NCI-H226 (cell line): ENCODE results near the gene ZNF428.
"Not testable (repeated sequence)": the region's sequence is repeated elsewhere in the genome, so short reads cannot be mapped to it uniquely, and the experiment has no call there.

Experiments
- DNase-seq: peaks from one replicate; pipeline ENCODE4 v3.0.0-alpha.2; 2015

ZNF428 gene

DNA sequence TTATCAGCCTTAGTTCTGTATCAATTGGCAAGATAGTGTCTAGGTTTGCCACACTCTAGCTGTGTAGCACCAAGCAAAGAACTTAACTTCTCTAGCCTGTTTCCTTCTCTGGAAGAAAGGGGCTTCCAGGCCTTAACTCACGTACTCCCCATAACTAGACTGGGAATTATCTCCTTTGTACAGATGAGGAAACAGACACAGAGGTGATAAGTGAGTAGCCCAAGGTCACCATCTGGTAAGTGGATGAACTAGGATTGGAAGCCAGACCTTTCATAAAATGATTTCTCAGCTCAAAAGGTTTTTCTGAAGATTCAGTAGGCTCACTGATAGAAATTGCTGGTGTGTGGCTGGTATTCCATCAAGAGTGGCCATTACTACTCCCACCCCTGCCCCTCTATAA is 3.1 kb downstream of the ZNF428 start:
- no peak for DNase-seq

DNA sequence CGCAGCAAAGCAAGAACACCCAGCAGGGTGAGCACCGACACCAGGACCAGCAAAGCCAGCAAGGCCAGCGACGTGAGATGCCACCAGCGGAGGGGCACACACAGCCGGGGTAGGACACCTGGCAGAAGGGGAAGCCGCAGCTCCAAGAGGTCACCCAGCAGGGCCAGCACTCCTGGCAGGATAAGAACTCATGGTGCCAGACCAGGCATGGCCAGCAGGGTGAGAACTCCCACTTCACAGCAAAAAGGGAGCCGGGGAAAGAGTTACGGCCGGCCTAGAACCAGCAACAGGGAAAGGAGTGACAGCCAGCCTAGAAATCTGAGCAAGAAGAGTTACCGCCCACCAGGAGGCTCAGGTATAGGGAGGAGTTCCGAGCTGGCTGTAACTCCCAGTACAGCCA is 7.1 kb downstream of the ZNF428 start:
- no peak for DNase-seq

DNA sequence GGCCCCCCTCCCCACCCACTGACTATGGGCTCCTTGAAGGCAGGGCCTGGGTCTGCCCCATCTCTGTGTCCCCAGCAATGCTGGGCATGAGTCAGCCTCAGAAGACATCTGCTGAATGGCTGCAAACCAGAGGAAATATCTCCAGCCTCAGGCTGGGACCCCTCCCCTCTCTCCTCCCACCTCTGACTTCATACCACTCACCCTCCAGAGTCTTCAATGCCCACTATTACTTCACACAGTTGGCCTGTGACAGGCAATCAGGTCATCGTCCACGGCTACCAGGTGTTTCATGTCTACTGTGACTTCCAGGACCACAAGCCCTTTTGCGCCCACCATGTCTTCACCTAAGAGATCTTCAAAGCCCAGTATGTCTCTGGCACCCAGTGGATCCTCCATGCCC is 7.6 kb downstream of the ZNF428 start, which contains the start of gene SRRM5:
Gene SRRM5, plus strand, starts transcription at position 301 of the 400 bp plus-strand sequence. Its CDS starts 34 bp downstream, at position 335.
- no peak for DNase-seq

DNA sequence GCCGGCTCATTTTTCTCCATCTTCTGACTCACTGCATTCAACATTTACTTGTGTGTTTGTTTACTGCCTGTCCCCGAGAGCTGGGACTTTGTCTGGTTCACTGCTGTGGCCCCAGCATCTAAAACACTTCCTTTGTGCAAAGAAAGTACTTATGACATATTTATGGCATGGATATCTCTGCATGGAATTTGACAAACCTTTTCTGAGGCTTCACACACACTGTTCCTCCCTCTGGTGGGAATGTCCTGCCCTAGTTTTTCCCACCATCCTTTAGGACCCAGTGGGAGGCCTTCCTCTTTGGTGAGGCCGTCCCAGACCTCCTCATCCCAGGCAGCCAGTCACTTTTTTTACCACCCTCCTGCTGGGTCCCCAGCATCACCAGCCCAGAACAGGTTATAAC is 8.9 kb downstream of the ZNF428 start:
- DNase-seq = no peak

DNA sequence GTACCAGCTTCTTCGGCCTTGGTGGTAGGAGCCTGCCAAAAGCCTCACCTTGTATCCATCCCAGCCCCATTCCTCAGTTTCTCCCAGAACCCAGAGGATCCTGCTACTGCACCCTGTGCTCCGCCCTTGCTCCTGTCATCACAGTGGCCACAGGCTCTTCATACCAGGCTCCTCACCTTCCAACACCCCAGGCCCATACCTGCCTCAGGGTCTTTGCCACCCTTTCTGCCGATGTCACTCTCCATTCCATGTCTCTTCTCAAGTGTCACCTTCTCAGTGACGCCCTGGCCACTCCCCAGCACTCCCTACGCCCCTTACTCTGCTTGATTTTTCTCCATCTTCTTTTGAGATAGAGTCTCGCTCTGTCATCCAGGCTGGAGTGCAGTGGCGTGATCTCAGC is 9.6 kb downstream of the ZNF428 start:
- no peak for DNase-seq

DNA sequence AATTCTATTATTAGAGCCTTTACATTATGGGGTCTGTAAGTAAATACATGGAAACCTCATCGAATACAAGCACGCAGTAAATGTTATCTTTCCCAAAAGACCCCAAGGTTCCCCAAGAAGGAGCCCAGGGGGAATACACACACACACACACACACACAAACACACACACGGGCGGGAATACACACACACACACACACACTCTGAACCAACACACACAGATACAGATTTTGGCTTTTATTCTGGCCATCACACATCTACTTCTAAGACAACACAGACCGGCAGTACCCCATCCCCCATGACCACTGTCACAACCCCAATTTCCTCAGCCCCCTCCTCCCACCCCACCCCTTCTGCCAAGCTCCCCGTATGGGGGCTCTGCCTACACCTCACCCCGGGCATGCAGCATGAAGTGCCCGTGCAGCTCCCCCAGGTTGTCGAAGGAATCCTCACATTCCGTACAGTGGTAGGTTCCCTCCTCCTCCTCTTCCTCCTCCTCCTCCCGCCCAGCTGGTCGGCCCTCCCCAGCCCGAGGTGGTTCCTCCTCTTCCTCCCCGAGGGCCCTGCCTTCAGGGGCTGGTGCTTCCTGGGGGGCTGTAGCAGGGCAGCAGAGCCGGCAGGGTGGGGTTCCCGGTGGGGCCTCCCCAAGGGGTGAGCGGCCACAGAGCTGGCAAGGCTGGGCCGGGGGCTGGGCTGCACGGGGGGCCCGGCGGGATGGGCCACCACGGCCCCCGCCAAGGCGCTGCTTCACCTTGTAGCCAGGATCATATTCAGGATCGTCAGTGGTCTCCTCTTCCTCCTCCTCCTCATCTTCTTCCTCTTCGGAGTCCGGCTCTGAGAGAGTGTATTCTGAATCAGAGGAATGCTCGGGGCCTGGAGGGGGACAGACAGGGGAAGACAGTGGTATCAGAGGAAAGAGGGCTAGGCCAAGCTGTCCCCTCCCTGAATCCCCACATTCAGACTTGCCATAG is 11.9 kb downstream of the ZNF428 start:
- no peak for DNase-seq

DNA sequence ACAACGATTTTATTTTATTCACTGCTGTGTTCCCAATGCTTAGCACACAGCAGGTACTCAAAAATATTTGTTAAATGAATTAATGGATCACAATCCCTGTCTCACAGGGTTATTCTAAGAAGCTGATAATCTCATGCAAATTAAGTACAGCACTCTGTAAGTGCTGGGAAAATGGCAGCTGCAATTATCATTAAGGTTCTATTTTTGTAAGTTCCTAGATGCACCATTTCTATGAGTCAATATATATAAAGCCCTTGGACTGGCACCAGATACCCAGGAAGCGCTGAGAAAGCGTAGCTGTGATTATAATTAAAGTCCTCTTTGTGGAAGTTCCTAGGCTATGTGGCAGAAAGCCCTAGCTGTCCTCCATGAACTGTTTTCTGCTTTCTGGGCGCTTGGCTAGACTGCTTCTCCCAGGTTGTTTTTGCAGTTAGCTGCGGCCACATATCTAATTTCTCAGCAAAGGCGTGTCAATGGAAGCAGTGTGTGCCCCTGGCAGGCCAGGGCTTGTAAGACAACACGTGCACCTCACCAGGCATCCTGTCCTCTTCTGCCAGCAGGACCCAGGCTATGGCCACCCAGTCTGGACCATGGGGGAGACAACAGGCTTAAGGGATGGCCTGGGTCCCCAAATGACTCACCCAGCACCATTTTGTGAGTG is 12.7 kb downstream of the ZNF428 start:
- no peak for DNase-seq

DNA sequence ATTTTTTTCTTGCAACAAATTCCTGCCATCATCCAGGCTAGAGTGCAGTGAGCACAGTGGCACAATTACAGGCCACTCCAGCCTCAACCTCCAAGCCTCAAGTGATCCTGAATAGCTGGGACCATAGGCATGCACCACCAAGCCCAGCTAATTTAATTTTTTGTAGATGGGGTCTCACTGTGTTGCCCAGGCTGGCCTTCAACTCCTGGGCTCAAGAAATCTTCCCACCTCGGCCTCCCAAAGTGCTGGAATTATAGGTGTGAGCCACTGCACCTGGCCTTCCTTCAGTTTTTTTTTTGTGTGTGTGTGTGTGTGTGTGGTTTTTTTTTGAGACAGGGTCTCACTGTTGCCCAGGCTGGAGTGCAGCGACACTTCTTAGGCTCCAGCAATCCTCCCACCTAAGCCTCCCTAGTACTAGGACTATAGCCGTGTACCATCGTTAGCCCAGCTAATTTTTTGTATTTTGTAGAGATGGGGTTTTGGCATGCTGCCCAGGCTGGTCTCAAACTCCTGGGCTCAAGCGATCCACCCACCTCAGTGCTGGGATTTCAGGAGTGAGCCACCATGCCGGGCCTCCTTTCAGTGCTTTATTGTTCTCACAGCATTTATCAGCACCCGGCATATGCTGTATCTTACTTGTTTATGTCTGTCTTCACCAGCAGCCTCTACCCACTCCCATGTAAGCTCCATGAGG is 13.4 kb downstream of the ZNF428 start:
- no peak for DNase-seq

DNA sequence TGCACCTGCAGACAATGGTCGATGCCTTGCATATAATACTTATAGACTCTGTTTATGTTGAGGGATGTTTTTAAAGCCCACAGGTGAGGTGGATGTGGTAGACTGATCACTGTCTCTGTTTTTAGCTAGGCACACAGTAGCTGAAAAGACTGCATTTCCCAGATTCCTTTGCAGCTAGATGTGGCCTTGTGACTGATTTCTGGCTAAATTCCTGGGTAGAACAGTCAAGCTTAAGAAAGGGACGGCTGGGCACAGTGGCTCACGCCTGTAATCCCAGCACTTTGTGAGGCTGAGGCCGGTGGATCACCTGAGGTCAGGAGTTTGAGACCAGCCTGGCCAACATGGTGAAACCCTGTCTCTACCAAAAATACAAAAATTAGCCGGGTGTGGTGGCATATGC is 19.1 kb downstream of the ZNF428 start:
- not testable (repeated sequence) for DNase-seq

DNA sequence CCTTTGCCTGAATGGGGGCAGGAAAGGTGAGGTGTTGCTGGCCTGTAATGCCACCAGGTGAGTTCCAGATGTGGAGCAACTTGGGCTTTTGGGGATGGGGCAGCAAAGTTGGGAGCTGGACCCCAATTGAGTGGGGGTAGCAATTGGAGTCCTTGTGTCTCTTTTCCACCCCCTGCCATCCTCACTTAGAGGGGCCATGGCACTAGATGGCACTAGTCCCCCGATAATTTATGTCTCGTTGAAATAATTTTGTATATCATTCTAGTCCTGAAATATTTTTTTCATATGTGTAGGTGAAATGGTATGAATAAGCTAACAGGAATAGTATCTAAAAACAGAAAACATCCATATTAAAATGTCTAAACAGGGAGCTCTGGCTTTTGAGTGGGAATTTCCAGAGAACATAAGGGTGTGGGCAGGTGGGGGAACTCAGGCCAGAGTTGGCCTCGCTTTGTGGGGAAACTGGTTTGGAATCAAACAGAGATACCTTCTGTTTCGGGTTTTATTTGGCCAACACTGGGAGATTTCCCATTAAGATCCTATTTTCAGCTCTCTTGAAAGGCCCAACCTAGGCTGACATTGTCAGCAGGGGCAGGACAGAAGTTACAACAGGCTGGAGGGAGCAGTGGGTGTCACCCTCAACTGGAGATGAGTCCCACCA is 19.7 kb downstream of the ZNF428 start:
- DNase-seq = no peak

DNA sequence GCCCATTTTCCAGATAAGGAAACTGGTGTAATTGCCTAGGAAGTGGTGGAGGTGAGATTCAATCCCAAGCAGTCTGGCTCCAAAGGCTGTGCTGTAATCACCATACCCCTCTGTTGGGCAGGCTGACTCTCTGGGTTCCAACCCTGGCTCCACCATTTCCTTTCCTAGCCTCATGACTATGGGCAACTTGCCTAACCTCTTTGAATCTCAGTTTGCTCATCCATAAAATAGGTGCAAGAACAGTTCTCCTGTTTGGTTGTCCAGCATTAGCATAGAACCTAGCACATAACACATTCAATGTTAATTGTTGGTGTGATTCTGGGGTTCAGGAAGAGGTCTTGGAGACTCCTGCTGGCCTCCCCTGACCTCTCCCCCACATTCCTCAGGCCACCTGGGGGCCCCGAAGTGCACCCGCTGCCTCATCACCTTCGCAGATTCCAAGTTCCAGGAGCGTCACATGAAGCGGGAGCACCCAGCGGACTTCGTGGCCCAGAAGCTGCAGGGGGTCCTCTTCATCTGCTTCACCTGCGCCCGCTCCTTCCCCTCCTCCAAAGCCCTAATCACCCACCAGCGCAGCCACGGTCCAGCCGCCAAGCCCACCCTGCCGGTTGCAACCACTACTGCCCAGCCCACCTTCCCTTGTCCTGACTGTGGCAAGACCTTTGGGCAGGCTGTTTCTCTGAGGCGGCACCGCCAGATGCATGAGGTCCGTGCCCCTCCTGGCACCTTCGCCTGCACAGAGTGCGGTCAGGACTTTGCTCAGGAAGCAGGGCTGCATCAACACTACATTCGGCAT is 20.8 kb downstream of the ZNF428 start:
- no peak for DNase-seq

DNA sequence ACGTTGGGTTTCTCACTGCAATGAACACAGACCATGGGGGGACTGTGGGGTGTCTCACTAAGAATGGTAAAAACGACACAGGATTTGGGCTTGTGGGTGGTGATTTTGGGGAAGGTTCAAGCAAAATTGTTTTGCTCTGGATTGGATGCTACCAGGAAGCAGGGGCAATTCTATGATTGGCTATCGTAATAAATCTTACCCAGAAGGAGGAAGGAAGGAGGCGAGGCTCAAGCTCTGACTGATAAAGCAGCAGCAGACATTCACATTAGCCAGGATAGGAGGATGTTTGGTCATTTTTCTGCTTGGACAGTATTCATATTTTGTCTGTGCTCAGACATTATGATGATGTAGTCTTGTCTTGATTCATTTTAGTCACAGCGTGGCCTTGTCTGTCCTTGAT is 21.6 kb downstream of the ZNF428 start:
- no peak for DNase-seq

DNA sequence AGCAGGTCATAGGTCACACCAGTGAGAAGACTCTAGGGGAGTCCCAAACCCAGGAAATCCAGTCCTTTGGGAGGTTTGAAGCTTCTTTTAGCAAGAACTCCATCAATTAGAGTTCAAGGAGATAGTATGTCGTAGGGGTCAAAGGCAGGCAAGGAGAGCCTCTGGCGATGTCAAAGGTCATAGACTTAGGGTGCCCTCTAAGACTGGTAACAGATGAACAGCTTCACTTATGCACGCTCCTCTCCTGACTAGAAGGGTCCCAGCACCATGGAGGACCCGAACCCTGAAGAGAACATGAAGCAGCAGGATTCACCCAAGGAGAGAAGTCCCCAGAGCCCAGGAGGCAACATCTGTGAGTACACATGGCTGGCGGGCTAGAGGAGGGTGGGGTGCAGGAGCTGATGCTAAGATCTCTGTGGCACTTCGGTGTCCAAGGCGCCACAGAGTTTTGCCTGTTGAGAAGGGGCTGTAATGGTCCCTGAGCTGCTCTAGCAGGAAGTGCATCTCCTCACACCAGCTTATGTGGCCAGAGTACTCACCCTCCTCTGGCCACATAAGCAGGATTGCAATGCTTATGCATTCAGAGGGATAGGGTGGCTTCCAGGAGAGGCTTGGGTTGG is 22.5 kb downstream of the ZNF428 start:
- no peak for DNase-seq

DNA sequence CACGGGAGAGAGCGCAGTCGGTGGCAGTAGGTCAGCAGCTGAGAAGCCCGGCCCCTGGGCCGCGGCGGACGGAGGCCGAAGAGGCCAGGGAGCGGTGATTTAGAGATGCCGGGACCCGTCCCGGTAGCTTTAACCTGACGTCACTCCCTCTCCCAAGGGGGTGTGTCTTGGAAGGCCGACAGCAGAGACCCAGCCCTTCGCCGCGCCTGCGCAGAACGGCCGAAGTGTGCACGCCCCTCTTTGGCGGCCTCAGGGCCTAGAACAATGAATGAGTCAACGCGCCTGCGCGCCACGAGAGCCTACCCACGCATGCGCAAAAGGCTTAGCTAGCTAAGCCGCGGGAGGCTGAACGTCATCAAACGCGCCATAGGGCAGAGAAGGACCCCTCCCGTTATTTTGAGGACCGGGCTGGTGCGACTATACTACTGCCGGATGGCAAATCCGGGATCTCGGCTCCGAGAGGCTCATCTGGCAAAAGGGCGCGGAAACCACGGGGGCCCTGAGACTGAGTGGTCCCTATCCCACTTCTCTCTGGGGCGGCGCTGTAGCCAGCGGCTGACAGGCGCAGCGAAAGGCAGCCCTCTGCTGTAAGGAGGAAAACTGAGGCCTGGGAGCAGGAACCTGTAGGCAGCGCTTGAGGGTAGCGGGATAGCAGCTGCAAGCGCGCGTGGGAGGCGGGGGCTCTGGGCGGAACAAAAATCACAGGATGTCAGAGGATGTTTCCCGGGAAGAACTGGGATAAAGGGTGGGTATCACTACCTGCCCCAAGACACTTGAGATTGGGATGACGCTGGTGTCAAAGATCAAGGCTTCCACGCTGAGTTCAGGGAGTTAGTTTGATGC is 23.2 kb downstream of the ZNF428 start, which contains the start of the genes IRGQ and ZNF576:
Gene IRGQ, minus strand, starts transcription at position 136 of the 843 bp plus-strand sequence. CDS start 796 bp downstream, outside the sequence.
Gene ZNF576, plus strand, starts transcription at position 597 of the 843 bp plus-strand sequence. CDS start 514 bp downstream, outside the sequence.
- DNase-seq = peak; percentile 91

DNA sequence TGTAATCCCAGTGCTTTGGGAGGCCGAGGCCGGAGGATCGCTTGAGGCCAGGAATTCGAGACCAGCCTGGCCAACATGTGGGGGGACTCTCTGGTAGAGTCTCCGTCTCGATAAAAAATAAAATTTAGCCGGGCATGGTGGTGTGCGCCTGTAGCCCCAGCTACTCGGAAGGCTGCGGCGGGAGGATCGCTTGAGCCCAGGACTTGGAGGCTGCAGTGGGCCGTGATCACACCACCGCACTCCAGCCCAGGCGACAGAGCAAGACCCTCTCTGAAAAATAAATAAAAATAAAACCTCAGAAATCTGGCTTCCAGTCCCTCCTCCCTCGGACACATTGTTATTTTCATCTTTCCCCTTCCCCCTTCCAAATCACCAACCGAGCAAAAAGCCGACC is 23.8 kb downstream of the ZNF428 start:
- DNase-seq = no peak

DNA sequence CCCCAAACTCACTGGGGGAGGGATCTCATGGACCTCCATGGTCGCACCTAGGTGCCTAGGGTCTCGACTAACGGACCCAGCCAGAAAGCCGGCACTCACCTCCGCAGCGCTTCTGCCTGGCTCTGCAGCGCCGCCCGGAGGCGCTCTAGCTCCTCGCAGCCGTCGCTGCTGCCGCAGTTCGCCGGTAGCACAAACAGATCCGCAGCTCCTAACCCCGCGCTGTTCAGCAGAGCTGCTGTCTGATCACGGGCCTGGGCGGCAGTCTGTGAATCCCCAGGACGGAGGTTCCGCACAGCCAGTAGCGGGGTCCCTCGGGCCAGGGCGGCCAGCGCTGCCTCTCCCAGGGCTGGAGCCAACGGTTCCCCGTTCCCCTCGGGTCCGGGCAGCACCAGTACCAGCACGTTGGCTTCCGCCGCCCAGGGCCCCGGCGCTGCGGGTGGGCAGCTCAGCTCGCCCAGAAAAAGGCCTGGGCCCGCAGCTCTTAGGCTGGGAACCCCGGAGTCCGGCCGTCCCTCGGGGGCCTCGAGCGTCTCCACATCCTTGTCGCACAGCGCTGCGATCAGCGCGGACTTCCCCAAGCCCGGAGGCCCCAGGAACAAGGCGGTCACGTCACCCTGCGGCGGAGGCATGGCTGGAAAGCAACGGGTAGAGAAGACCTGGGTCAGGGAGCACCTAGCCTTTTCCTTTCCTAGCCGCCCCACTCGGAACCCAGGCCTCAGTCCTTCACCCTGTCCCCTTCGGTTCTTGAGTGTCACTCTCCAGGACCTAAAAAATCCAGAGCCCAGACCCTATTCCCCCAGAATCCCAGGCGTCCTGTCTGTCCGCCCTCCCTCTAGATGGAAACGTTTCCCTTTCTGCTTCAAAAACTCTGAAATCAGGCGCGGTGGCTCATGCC is 24.5 kb downstream of the ZNF428 start:
- no peak for DNase-seq

DNA sequence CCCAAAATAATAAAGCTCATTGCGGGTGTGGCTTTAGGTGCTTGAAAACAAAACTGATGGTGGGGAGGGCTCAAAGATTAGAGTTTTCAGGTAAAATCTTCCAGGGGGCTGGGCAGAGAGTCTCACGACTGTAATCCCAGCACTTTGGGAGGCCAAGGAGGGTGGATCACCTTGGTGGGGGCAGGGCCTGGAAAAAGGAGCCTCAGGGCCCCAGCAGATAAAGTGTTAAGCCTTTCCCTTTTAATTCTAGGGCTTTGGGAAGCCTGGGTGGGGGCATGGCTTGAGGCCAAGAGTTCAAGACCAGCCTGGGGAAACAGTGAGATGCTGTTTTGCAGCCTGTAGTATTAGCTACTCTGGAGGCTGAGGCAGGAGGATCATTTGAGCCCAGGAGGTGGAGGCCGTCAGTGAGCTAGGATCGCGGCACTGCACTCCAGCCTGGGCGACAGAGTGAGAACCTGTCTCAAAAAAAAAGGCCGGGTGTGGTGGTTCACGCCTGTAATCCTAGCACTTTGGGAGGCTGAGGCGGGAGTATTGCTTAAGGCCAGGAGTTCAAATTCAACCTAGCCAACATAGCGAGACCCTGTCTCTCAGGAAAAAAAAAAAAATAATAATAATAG is 25.2 kb downstream of the ZNF428 start:
- no peak for DNase-seq

DNA sequence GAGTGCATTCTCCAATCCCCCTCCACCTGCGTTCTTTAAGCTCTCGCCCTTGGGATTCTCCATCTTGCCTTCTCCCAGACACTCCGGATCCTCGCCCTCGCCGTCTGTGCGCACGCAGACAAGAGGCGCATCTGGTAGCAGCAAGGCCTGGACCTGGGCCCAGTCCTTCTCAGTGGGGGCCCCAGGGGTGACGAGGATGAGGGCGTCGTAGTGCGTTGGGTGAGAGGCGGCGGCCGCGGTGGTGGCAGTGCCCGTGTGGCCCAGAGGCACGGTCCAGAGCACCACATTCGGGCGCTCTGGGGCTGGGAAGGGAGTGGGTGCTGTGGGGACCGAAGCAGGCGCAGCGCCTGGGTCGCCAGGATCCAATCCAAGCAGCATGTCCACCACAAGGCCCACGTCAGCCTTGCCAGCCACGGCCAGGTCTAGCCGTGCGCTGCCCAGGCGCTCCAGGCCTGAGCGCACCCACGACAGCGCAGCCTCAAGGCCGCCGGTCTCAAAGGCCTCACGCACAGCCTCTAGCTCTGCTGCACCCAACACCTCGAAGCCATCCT is 26.6 kb downstream of the ZNF428 start:
- DNase-seq = no peak
